GM18507 (cell line): ENCODE measurements around the gene ELF2.
"Not testable (repeated sequence)": the region's sequence is repeated elsewhere in the genome, so short reads cannot be mapped to it uniquely, and the experiment has no call there.

ENCODE experiments used
- DNase-seq: peaks from one replicate; pipeline ENCODE4 v3.0.0; 2011; ENCODE audit warnings: low read depth; ENCODE audit not compliant: insufficient read length; ENCODE audit errors: extremely low spot score
- FAIRE-seq: peaks from 2 replicates; lab custom pipeline; 2011; peaks lifted over from hg19 to GRCh38; lab: Jason Lieb, UNC

The ELF2 gene

DNA sequence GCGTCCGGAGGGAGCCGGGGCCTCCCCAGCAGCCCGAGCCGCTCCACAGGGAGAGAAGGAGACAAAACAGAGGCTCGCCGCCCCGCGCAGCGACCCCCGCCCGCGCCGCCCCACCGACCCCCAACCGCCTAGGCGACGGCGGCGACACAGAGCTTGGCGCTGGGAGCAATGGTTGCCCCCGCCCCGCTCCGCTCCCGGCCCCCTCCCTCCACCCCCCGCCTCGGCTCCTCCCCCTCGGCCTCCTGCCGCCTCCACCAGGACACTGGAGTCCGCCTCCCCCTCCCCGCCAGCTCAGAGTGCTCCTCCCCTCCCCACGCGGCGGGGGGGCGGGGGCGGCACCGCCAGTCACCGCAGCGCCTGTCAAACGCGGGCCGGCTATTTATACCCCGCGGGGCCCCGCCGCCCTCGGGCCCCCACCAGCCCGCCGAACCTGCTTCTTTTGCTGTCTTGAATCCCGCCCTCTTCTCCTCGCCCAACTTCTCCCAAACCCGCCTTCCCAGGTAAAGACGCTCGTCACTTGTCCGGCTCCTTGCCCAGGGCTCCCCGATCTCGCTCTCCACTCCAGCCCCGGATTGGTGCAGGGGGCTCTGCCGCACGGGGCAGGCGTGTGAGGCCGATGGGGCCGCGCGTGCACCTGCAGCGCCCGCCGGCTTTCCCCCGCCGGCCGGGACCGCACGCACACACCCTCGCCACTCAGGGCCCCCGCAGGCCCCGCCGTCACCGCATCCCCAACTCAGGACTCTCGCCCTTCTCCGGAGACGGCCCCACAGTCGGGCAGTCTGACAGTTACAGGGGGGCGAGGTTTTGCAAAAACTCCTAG lies at the start of gene ELF2:
Gene ELF2, minus strand, starts transcription at position 170 of the 820 bp plus-strand sequence. CDS start 39,517 bp downstream, outside the sequence.
- DNase-seq, result peak; percentile 44

DNA sequence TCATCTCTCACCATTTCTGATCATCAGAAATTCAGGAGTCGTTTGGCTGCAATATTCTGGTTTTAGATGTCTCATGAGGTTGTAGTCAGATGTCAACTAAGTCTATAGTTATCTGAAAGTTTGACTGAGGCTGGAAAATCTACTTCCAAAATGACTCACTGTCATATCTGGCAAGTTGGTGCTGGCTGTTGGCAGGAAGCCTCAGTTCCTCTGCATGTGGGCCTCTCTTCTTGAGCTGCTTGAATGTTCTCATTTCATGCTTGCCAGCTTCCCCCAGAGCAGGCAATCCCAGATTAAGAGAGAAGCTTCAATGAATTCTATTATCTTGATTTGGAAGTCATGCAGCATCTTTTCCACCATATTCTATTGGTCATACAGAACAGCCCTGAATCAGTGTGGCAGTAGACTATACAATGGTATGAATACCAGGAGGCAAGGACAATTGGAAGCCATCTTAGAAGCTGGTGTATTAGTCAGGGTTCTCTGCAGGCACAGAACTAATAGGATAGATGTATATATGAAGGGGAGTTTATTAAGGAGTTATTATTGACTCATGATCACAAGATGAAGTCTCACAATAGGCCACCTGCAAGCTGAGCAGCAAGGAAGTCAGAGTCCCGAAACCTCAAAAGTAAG lies 46.8 kb upstream of the ELF2 start:
- no peak for DNase-seq
- FAIRE-seq, result peak; percentile 15

More for the DNA sequence above, at the start of gene ELF2:
- no peak for FAIRE-seq

DNA sequence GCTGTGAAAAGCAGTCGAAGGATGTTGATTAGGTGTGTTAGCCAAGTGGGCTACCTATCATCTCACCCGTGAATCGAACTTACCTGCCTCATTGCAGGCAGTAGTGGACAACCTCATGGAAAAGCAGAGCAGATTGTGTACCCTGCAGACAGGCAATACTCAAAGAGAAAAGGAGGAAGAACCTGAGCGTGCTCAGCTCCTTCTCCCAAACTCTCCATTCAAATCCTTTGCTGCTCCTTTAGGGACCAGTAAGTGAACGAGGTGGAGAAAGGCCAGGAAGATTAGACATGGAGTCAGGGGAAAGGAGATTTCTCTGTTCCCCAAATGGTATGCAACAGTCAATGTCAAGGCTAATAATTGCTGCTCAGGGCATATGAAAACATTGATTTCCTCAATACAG lies 45.2 kb upstream of the ELF2 start:
- DNase-seq (no peak), FAIRE-seq (no peak)

DNA sequence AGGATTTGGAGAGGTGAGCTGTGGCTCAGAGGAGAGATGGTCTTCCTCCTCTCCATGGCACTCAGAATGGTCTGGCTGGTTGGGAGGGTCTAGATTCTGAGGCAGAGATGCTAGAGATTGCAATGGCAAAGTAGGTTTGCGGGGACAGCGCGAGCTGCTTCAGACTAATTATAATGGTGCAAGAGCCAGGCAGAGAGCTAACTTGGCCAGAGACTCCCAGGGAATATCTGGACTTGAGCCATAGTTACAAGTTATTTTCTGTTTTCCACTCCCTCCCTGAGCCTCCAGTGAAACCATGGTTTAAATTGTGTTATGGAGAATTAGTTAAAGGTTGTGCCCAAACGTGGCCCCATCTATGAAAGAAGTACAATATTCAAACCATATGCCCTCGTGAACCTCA lies 44.7 kb upstream of the ELF2 start:
- FAIRE-seq (no peak), DNase-seq (no peak)

DNA sequence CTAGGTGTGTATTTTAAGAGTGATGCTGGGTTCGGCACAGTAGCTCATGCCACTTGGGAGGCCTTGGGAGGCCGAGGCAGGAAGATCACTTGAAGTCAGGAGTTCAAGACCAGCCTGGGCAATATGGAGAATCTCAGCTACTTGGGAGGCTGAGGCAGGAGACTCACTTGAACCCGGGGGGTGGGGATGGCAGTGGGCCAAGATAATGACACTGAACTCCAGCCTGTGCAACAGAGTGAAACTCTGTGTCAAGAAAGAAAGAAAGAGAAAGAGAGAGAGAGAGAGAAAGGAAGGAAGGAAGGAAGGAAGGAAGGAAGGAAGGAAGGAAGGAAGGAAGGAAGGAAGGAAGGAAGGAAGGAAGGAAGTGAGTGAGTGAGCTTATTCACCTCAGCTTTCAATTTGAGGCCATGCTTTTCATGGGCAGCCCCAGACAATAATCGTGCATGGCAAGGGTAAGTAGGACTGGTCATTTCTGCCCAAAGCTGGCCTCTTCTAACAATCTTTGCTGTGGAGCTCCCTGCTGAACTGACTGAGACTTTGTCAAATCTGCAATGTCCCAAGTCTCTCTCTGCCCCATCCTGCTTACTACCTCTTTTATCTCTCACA lies 42.5 kb upstream of the ELF2 start:
- FAIRE-seq (no peak), DNase-seq (no peak)

DNA sequence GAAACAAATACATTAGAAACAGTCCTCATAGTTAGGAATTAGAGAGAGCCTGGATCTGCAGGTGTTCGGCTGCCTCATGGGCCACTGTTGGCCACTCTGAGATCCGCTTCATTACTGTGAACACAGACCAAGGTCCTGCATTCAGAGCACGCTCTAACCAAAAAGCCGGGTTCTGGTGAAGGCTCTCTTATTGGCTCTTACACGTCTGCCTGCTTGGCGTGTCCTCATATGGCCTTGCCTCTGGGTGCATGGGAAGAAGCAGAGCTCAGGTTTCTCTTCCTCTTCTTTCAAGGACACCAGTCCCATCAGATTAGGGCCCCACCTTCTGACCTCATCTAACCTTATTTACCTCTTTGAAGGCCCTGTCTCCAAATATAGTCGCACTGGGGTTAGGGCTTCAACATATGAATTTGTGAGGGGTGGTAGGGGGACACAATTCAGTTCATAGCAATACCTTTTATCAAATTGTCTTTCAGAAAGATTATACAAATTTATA lies 37.1 kb upstream of the ELF2 start:
- DNase-seq, result peak; percentile 38
- peak; percentile 94 for FAIRE-seq

DNA sequence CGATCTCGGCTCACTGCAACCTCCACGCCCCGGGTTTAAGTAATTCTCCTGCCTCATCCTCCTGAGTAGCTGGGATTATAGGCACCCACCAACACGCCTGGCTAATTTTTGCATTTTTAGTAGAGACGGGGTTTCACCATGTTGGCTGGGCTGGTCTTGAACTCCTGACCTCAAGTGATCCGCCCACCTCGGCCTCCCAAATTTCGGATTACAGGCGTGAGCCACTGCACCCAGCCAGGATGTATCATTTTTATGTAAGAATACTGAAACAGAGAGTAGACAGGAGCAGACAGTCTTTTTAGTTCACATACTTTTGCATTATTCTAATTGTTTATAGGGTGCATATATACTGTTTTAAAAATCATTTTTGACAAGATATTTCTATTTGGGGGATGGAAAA lies 36.6 kb upstream of the ELF2 start:
- DNase-seq, FAIRE-seq: not testable (repeated sequence)

DNA sequence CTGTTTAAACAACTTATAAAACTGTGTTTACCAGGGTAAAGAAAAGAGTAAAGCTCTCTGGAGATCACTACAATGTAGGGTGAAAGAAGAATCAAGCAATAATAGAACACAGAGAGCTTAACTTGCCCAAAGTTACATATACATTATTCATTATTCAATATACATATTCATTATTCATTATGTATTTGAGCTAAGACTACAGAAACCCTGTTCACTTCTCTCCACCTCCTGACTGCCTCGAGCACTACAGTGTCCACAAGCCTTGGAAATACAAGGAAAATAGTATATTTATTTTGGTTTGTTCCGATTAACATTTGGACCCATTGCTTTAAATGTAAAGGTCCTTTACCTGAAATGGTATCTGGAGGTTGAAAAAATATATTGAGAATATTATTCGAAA lies 35.9 kb upstream of the ELF2 start:
- no peak for DNase-seq
- FAIRE-seq, result no peak

DNA sequence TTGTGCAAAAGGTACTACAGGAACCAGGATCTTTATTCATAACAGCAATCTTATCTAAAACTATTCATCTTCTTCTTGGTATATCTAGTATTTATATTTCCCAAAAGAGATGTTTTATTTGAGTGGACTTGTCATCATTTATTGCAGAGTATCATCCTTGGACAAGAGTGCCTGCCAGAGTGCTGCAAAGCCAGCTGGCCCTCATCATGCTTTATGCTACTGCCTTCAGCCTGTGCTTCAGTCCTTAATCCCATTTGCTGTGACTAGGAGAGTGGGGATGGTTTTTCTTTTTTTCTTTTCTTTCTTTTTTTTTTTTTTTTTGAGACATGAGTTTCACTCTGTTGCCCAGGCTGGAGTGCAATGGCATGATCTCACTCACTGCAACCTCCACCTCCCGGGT lies 33.5 kb upstream of the ELF2 start:
- DNase-seq (no peak), FAIRE-seq (no peak)

DNA sequence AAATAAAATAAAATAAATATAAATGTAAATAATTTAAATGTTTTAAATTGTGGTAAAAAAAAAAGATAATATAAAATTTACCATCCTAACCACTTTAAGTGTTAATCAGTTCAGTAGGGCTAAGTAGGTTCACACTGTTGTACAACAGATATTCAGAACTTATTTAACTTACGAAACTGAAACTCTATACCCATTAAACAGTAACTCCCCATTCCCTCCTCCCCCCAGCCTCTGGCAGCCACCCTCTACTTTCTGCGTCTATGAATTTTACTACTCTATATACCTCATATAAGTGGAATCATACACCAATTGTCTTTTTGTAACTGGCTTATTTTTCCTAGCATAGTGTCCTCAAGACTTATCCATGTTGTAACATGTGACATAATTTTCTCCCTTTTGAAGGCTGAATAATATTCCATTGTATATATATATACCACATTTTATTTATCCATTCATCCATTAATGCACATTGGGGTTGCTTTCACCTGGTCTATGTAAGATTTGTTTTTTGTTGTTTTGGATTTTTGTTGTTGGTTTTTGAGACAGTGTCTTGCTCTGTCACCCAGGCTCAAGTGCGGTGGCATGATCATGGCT lies 32.5 kb upstream of the ELF2 start:
- DNase-seq, result no peak
- FAIRE-seq, result peak; percentile 36

DNA sequence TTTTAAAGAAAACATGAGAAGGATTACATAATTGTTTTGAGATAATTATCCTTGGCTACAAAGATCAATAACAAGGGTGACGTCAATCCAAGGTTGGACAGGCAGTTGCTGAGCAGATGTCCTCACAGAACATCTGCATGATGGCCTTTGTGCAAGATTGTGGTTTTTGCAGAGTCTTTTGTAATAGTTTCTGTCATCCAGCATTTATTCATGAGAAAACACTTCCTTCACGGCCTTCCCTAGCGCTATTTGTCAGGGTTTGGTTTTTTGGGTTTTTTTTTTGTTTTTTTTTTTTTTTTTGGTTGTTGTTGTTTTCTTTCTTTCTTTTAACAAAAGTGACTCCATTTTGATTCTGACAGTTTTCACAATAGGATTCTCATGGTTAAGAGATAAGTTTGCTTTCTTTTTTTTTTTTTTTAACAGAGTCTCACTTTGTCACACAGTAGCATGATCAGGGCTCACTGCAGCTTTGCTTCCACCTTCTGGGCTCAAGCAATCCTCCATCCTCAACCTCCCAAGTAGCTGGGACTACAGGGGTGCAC lies 31.5 kb upstream of the ELF2 start:
- FAIRE-seq (no peak), DNase-seq (no peak)

DNA sequence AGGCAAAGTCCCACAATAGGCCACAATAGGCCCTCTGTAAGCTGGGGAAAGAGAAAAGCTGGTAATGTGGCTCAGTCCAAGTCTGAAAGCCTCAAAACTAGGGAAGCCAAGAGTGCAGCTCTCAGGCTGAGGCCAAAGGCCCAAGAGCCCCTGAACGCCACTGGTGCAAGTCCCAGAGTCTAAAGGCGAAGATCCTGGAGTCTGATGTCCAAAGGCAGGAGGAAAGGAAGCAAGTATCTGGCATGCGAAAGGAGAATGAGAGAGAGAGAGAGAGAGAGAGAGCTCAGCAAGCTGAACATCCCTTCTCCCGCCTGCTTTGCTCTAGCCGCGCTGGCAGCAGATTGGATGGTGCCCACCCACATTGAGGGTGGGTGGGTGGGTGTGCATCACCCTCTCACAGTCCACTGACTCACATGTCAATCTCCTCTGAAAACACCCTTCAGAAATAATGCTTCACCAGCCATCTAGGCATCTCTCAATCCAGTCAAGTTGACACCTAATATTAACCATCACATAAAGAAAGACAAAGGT lies 30.9 kb upstream of the ELF2 start:
- FAIRE-seq (no peak), DNase-seq (no peak)

DNA sequence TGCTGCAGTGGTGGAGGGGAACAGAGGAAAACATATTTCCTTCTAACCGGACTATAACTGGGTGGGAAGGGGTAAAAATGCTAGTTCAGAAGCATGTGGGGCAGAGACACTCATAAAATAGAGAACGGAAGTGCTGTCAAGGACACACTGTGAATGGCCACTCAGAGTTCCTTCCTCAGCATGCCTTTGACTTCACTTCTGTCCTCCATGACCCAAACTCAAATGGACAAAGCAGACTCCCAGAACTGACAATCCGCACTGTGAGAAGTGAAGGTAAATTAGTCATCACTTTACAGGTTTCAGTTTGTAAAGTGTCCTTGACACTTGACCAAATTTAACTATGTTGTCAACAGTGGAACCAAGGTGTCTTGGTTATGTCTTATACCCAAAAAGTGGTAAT lies 30.2 kb upstream of the ELF2 start:
- peak; percentile 65 for FAIRE-seq
- no peak for DNase-seq

DNA sequence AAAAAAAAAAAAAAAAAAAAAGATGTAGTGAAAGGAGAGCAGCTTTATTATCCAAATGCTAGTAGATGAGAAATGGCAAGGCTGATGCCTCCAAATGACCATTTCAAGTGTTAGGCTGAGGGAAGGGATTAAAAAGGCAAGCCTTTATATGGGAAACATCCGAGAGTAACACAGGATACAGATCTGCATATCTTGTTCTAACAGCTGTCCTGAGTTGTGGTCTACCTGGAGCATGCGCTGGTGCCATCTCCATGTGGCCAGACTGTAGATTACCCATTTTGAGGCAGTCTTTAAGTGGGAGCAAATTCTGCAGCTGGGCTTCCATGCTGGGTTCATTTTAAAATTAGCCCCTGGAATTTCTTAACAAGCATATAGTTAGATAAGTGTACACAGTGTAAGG lies 26.0 kb upstream of the ELF2 start:
- no peak for DNase-seq
- no peak for FAIRE-seq

DNA sequence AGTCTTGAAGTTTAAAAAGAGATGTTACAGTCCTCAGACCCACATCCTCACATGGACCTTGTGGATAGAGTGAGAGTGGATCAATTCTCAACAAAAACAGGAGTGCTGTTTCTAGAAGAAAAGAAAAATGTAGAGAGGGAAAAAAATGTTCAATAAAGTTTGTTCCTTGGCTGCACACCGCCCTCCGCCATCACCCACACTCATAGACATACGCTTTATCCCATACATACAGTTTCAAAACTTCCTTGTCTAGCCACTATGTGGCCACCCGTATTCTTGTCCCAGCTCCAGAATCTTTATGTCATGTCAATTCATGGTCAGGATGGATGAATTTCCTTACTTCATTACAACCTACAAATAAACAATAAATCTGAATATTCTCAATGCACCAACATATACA lies 23.5 kb upstream of the ELF2 start:
- DNase-seq (no peak), FAIRE-seq (no peak)

DNA sequence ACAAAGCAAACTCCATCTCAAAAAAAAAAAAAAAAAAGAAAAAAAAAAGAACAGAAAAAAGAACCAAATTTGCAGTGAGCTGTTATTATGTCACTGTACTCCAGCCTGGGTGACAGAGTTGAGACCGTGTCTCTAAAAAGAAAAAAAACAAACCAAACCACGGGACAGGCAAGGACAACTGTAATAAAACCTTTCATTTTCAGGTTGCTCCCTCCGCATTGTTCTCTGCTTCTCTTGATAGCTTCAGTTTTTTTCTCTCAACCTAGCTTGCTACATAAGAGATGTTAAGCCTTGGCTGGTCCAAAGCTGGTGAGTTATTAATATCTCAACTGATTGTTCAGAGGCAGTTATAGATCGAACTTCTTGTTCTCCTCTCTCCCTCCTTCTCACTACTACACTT lies 23.1 kb upstream of the ELF2 start:
- no peak for DNase-seq

DNA sequence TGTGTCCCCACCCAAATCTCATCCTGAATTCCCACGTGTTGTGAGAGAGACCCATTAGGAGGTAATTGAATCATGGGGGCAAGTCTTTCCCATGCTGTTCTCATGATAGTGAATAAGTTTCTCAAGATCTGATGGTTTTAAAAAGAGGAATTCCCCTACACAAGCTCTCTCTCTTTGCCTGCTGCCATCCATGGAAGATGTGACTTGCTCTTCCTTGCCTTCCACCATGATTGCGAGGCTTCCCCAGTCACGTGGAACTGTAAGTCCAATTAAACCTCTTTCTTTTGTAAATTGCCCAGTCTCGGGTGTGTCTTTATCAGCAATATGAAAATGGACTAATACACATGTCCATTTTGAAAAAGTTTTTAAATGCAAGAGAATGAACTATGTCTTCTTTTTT lies 20.2 kb upstream of the ELF2 start:
- FAIRE-seq, DNase-seq: not testable (repeated sequence)

More for the DNA sequence above, 23.1 kb upstream of the ELF2 start:
- FAIRE-seq, result no peak

DNA sequence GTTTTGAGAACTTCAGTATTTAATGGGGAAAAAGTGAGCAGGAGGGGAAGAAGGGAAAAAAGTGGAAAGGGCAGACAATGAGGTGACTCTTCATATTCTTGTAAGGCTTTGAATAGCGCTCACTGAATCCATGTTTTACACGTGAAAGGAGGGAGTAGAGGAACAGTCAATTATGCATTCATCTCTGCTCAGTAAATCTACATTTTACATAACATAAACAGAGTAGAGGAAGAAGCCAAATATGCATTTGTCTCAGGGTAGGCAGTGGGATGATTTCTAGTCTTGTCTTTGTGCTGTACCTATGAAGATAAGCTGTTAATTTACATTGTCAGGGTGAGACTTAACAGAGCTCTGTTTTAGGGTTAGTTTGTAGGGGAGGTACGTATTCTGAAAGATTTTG lies 19.4 kb upstream of the ELF2 start:
- FAIRE-seq (no peak), DNase-seq (no peak)

DNA sequence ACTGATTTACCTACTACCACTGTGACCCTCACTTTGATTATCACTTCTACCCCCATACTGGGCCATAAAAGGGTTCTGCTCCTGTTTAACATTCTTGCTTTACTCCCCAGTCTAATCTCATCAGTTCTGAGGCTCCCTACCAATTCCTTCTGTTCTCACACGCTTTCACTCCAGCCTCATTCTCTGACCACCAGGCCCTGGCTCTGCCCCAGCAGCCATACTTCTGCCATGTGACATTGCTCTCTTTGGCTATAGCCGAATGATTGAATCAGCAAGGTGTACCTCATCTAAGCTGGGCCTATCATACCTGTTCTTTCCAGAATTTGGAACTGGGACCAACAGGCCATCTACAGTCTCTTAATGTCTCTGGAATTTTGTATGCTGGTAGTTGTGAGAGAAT lies 14.4 kb upstream of the ELF2 start:
- no peak for FAIRE-seq
- DNase-seq, result no peak

DNA sequence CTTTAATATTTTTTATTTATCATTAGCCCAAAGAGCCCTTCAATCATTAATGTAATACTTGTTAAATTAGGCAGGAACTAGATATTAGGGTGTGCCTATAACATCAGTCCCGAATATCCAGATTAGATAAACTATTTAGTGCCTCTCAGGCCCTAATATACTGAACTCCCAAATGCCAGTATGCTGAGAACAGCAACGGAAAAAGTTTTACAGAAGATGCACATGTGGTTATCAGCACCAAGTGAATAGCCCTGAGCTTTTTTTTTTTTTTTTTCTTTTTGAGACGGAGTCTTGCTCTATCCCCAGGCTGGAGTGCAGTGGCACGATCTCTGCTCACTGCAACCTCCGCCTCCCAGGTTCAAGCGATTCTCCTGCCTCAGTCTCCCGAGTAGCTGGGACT lies 13.0 kb upstream of the ELF2 start:
- FAIRE-seq (no peak), DNase-seq (no peak)
